HG03066 (cell line): ENCODE data around the gene DIO3.

ENCODE experiments used
- ATAC-seq: cut with Tn5 transposase; IDR thresholded peaks from one replicate; pipeline ENCODE4 v1.9.1; 2021; ENCODE audit warnings: low read depth; ENCODE audit not compliant: unreplicated experiment

Gene DIO3

GRCh38 chr14:101578489-101578888 is 17.2 kb downstream of the DIO3 start:
- ATAC-seq: no peak

- no peak for ATAC-seq
Measured at GRCh38 chr14:101579372-101580080, 18.2 kb downstream of the DIO3 start.

GRCh38 chr14:101581806-101582205 is 20.5 kb downstream of the DIO3 start:
- ATAC-seq: no peak

- ATAC-seq: no peak
Measured at GRCh38 chr14:101582294-101582693, 21.0 kb downstream of the DIO3 start.

GRCh38 chr14:101583006-101583714 is 21.9 kb downstream of the DIO3 start:
- no peak for ATAC-seq

- no peak for ATAC-seq
Measured at GRCh38 chr14:101583715-101584054, 22.4 kb downstream of the DIO3 start.

GRCh38 chr14:101584055-101584859 is 23.0 kb downstream of the DIO3 start:
- no peak for ATAC-seq

- no peak for ATAC-seq
Measured at GRCh38 chr14:101585211-101585610, 23.9 kb downstream of the DIO3 start.

- ATAC-seq: no peak
Measured at GRCh38 chr14:101586531-101587430, 25.5 kb downstream of the DIO3 start.

GRCh38 chr14:101587441-101587911 is 26.2 kb downstream of the DIO3 start:
- no peak for ATAC-seq

- no peak for ATAC-seq
Measured at GRCh38 chr14:101588286-101588975, 27.1 kb downstream of the DIO3 start.

- no peak for ATAC-seq
Measured at GRCh38 chr14:101588990-101589389, 27.7 kb downstream of the DIO3 start.

- ATAC-seq: no peak
Measured at GRCh38 chr14:101589486-101590015, 28.3 kb downstream of the DIO3 start.

- ATAC-seq: no peak
Measured at GRCh38 chr14:101590062-101590461, 28.8 kb downstream of the DIO3 start.

GRCh38 chr14:101590616-101591015 is 29.3 kb downstream of the DIO3 start:
- no peak for ATAC-seq

- ATAC-seq: no peak
Measured at GRCh38 chr14:101591121-101591520, 29.8 kb downstream of the DIO3 start.

GRCh38 chr14:101591582-101591981 is 30.3 kb downstream of the DIO3 start:
- no peak for ATAC-seq

GRCh38 chr14:101593411-101594238 is 32.3 kb downstream of the DIO3 start:
- no peak for ATAC-seq
